ENCODE measurements around the gene LDB3.

DNA sequence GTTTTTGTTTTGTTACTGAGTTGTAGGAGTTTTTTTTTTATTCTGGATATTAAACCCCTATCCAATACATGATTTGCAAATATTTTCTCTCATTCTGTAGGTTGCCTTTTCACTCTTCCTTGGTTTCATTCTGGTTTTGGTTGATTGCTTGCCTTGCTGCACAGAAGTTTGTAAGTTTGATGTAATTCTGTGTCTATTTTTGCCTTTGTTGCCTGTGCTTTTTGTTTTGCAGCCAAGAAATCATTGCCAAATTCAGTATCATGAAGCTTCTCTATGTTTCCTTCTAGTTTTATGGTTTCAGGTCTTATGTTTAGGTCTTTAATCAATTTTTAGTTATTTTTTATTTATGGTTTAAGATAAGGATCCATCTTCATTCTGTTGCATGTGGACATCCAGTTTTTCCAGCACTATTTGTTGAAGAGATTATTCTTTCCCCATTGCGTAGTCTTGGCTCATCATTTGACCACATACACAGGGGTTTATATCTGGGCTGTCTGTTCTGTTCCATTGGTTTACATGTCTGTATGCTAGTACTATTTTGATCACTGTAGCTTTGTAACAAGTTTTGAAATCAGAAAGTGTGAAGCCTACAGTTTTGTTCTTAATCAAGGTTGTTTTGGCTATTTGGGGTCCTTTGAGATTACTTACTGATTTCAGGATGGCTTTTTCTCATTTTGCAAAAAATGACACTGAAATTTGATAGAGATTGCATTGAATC is 114.5 kb downstream of the LDB3 start:
- TF ChIP-seq, protein P1, sequence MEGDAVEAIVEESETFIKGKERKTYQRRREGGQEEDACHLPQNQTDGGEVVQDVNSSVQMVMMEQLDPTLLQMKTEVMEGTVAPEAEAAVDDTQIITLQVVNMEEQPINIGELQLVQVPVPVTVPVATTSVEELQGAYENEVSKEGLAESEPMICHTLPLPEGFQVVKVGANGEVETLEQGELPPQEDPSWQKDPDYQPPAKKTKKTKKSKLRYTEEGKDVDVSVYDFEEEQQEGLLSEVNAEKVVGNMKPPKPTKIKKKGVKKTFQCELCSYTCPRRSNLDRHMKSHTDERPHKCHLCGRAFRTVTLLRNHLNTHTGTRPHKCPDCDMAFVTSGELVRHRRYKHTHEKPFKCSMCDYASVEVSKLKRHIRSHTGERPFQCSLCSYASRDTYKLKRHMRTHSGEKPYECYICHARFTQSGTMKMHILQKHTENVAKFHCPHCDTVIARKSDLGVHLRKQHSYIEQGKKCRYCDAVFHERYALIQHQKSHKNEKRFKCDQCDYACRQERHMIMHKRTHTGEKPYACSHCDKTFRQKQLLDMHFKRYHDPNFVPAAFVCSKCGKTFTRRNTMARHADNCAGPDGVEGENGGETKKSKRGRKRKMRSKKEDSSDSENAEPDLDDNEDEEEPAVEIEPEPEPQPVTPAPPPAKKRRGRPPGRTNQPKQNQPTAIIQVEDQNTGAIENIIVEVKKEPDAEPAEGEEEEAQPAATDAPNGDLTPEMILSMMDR (IDR thresholded peaks at IDR 0.05 in 2 of 3, conservative IDR thresholded peaks at IDR 0.05 in 1 of 3; ENCODE audit: borderline replicate concordance in 1 of 3, insufficient read depth in 1 of 3, low read depth in 2 of 3, low read length in 2 of 3): no peak
- TF ChIP-seq, protein P2, sequence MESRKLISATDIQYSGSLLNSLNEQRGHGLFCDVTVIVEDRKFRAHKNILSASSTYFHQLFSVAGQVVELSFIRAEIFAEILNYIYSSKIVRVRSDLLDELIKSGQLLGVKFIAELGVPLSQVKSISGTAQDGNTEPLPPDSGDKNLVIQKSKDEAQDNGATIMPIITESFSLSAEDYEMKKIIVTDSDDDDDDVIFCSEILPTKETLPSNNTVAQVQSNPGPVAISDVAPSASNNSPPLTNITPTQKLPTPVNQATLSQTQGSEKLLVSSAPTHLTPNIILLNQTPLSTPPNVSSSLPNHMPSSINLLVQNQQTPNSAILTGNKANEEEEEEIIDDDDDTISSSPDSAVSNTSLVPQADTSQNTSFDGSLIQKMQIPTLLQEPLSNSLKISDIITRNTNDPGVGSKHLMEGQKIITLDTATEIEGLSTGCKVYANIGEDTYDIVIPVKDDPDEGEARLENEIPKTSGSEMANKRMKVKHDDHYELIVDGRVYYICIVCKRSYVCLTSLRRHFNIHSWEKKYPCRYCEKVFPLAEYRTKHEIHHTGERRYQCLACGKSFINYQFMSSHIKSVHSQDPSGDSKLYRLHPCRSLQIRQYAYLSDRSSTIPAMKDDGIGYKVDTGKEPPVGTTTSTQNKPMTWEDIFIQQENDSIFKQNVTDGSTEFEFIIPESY (IDR thresholded peaks at IDR 0.05; ENCODE audit: extremely low read depth, insufficient replicate concordance, low read length): no peak
- no peak for TF ChIP-seq CBX3 (IDR thresholded peaks at IDR 0.05; ENCODE audit: low read depth)

Data from HCT116 (cell line).